NCI-H1105 (cell line): ENCODE data around the gene SASH1.
"Not testable (repeated sequence)": the region's sequence is repeated elsewhere in the genome, so short reads cannot be mapped to it uniquely, and the experiment has no call there.

Experiments used
- DNase-seq: peaks from one replicate; lab custom pipeline; 2025; lab: John Stamatoyannopoulos, UW

The SASH1 gene

GRCh38 chr6:148328876-148329555, 13.6 kb upstream of the SASH1 start:
- no peak for DNase-seq

- DNase-seq = no peak
Observed at GRCh38 chr6:148329596-148330381, 12.8 kb upstream of the SASH1 start.

GRCh38 chr6:148332088-148332487, 10.6 kb upstream of the SASH1 start:
- DNase-seq = no peak

GRCh38 chr6:148336901-148337300, 5.7 kb upstream of the SASH1 start:
- DNase-seq = no peak

GRCh38 chr6:148339766-148340165, 2.9 kb upstream of the SASH1 start:
- DNase-seq = no peak

GRCh38 chr6:148340586-148341297, 1.9 kb upstream of the SASH1 start:
- DNase-seq = no peak

GRCh38 chr6:148342100-148342349, 613 bp upstream of the SASH1 start:
- DNase-seq = no peak

GRCh38 chr6:148343047-148343782, 577 bp downstream of the SASH1 start:
- no peak for DNase-seq

- DNase-seq = no peak
Observed at GRCh38 chr6:148345176-148345575, 2.5 kb downstream of the SASH1 start.

- no peak for DNase-seq
Observed at GRCh38 chr6:148345578-148345977, 2.9 kb downstream of the SASH1 start.

- DNase-seq = no peak
Observed at GRCh38 chr6:148346681-148347440, 4.2 kb downstream of the SASH1 start.

GRCh38 chr6:148347441-148348054, 4.9 kb downstream of the SASH1 start:
- no peak for DNase-seq

GRCh38 chr6:148348335-148348734, 5.7 kb downstream of the SASH1 start:
- no peak for DNase-seq

GRCh38 chr6:148348778-148349177, 6.1 kb downstream of the SASH1 start:
- no peak for DNase-seq

- DNase-seq = no peak
Observed at GRCh38 chr6:148349466-148349865, 6.8 kb downstream of the SASH1 start.

- no peak for DNase-seq
Observed at GRCh38 chr6:148351309-148351708, 8.7 kb downstream of the SASH1 start.

GRCh38 chr6:148352421-148352820, 9.8 kb downstream of the SASH1 start:
- not testable (repeated sequence) for DNase-seq

- no peak for DNase-seq
Observed at GRCh38 chr6:148358196-148358785, 15.7 kb downstream of the SASH1 start.

GRCh38 chr6:148359228-148359627, 16.6 kb downstream of the SASH1 start:
- no peak for DNase-seq

- DNase-seq = no peak
Observed at GRCh38 chr6:148364056-148364824, 21.6 kb downstream of the SASH1 start.
